Mononuclear cell (primary cell): ENCODE data around the gene N4BP2. TPM values are rescaled to one million over a fixed set of nuclear protein-coding genes. Genes with fewer than 3 reads are reported as not detected.
"Not testable (repeated sequence)": the region's sequence is repeated elsewhere in the genome, so short reads cannot be mapped to it uniquely, and the experiment has no call there.

Experiments used
- H3K27me3 ChIP-seq: 2 replicates; pipeline ENCODE4 v1.6.0; 2011; ENCODE audit warnings: low read length, control low read depth; ENCODE audit not compliant: insufficient read depth
- H3K4me1 ChIP-seq: 2 replicates; pipeline ENCODE4 v1.5.1; 2011; ENCODE audit warnings: mild to moderate bottlenecking, low read length, control low read depth; ENCODE audit not compliant: insufficient read depth
- H3K4me3 ChIP-seq: 2 replicates; pipeline ENCODE4 v1.5.1; 2011; ENCODE audit warnings: mild to moderate bottlenecking, low read length, moderate library complexity
- H3K9me3 ChIP-seq: 2 replicates; pipeline ENCODE4 v1.5.1; 2011; ENCODE audit warnings: low read depth, mild to moderate bottlenecking, control low read depth, low read length
- total RNA-seq: library from RNA; depleted of rRNA; stranded (reverse); fragments of >200 nt; gene quantifications from one replicate; pipeline ENCODE4 v1.2.3, GENCODE V29; 2012

The N4BP2 gene
- 36.2 TPM for total RNA-seq

DNA sequence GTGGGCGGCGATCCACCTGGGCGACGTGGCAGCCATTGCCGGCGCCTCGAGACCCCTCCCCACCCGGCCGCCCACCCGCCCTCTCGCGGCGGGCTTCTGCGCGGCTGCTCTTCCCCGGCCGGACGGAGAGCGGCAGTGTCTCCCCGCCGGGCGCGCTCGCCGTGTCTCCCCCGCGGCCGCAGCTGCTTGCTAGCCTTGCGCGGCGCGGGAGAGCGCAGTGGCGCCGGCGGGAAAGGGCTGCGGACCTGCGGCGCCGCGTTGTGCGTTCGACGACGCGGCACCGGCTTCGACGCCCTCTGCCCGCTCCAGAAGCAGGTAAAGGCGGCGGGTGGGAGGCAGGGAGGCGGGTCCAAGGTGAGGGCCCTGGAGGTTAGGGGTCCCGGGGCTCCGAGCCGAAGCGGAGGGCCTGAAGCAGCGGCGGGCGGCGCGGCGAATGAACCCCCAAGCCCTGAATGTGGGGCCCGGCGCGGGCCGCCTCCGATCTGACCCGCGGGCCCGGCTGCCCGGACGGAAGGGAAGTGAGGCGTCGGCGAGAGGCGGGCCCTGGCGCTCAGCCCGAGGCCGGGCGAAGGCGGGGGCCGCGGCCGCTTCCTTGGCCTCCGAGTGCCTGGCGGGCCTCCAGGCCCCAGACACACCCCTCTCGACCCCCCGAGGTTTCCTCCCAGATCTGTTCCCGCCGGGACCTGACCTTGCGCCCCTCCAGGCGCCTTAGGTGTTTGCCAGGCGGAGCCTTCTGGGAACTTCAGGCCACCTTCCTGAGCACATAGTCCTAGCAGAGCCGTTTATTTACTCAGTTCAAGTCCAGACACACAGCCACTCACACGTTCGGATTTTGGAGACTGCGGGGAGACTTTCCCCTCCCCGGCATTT, at the start of gene N4BP2:
Gene N4BP2, plus strand, starts transcription at position 135 of the 870 bp plus-strand sequence. CDS start 40,491 bp downstream, outside the sequence.
- Histone ChIP-seq H3K4me3 (peak within 1 kb of the TSS; percentile 89), H3K4me1 (peaks cover 26% of the 10 kb centered on the region), H3K27me3 (no peaks in the 10 kb centered on the region), H3K9me3 (no peaks in the 10 kb centered on the region)

DNA sequence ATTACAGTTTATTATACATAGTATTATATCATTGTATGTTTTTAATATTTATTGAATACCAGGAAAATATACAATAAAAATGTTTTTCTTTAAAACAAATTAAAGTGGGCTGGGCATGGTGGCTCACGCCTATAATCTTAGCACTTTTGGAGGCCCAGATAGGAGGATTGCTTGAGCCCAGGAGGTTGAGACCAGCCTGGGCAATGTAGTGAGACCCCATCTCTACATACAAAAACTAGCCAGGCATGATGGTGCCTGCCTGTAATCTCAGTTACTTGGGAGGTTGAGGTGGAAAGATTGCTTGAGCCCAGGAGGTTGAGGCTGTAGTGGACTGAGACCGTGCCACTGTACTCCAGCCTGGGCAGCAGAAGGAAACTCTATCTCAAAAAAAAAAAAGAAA, 40.6 kb upstream of the N4BP2 start:
- Histone ChIP-seq H3K4me3 (no peak overlapping the region), H3K4me1 (no peaks in the 10 kb centered on the region), H3K9me3 (no peaks in the 10 kb centered on the region), H3K27me3 (no peaks in the 10 kb centered on the region)

DNA sequence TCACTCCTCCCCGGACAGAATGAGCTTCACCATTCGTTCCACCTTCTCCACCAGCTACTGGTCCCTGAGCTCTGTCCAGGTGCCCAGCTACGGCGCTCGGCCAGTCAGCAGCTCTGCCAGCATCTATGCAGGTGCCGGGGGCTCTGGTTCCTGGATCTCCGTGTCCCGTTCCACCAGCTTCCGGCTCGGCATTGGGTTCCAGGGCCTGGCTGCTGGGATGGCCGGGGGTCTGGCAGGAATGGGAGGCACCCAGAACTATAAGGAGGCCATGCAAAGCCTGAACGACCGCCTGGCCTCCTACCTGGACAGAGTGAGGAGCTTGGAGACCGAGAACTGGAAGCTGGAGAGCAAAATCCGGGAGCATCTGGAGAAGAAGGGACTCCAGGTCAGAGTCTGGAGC, 36.4 kb upstream of the N4BP2 start:
- Histone ChIP-seq H3K27me3 (no peaks in the 10 kb centered on the region), H3K9me3 (no peaks in the 10 kb centered on the region), H3K4me1 (no peaks in the 10 kb centered on the region), H3K4me3 (no peak overlapping the region)

DNA sequence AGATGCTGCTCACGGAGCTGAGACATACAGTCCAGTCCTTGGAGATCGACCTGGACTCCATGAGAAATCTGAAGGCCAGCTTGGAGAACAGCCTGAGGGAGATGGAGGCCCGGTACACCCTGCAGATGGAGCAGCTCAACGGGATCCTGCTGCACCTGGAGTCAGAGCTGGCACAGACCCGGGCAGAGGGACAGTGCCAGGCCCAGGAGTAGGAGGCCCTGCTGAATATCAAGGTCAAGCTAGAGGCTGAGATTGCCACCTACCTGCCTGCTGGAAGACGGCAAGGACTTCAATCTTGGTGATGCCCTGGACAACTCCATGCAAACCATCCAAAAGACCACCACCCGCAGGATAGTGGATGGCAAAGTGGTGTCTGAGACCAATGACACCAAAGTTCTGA, 35.5 kb upstream of the N4BP2 start:
- H3K4me1 ChIP-seq, H3K4me3 ChIP-seq, H3K9me3 ChIP-seq, H3K27me3 ChIP-seq: not testable (repeated sequence)

DNA sequence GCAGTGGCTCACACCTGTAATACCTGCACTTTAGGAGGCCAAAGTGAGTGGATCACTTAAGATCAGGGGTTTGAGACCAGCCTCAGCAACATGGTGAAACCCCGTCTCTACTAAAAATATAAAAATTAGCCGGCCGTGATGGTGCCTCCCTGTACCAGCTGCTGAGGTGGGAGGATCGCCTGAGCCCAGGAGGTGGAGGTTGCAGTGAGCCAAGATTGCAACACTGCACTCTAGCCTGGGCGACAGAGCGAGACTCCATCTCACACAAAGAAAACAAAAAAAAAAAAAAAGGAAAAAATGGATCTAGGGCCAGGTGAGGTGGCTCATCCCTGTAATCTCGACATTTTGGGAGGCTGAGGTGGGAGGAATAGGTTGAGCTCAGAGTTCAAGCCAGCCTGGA, 32.6 kb upstream of the N4BP2 start:
- H3K4me1 ChIP-seq, H3K27me3 ChIP-seq, H3K9me3 ChIP-seq, H3K4me3 ChIP-seq: not testable (repeated sequence)

DNA sequence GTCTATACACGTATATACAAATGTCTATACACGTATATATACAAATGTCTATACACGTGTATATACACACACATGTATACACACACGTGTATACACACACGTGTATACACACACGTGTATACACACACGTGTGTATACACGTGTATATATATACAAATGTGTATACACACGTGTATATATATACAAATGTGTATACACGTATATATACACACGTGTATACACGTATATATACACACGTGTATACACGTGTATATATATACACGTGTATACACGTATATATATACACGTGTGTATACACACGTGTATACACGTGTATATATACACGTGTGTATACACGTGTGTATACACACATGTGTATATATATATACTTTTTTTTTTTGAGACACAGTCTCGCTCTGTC, 23.9 kb upstream of the N4BP2 start:
- no peak overlapping the region for H3K4me3 ChIP-seq
- H3K4me1 ChIP-seq = no peaks in the 10 kb centered on the region
- H3K27me3 ChIP-seq = no peaks in the 10 kb centered on the region
- H3K9me3 ChIP-seq = no peaks in the 10 kb centered on the region

DNA sequence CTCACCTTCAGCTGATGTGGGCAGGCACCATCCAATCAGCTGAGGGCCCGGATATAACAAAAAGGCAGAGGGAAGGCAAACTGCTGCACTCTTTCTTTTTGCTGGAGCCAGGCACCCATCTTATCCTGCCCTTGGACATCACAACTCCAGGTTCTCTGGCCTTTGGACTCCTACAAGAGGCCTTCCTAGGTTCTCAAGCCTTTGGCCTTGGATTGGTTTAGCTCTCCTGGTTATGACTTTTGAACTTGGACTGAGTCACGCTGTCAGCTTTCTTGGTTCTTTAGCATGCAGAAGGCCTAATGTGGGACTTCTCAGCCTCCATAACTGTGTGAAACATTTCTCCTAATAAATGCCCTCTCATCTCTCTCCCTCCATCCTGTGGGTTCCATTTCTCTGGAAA, 23.0 kb upstream of the N4BP2 start:
- H3K4me1 ChIP-seq = no peaks in the 10 kb centered on the region
- H3K4me3 ChIP-seq = no peak overlapping the region
- no peaks in the 10 kb centered on the region for H3K27me3 ChIP-seq
- no peaks in the 10 kb centered on the region for H3K9me3 ChIP-seq

DNA sequence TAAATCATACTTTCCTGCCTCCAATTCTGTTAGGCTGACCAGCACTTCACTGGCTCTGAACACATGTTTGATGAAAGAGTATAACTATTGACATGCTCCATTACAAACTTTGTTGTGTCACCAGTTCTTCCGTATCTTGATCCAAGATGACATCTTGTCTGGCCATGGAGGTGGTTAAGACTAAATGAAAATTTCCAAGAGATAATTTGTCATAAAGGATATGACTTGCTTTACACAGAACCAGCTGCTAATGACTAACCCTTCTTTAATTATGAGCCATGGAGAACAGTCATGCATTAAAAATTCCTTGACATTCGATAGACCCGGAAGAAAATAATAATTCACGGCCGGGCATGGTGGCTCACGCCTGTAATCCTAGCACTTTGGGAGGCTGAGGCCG, 17.7 kb upstream of the N4BP2 start:
- H3K4me1 ChIP-seq = no peaks in the 10 kb centered on the region
- no peaks in the 10 kb centered on the region for H3K27me3 ChIP-seq
- H3K9me3 ChIP-seq = no peaks in the 10 kb centered on the region
- H3K4me3 ChIP-seq = no peak overlapping the region

DNA sequence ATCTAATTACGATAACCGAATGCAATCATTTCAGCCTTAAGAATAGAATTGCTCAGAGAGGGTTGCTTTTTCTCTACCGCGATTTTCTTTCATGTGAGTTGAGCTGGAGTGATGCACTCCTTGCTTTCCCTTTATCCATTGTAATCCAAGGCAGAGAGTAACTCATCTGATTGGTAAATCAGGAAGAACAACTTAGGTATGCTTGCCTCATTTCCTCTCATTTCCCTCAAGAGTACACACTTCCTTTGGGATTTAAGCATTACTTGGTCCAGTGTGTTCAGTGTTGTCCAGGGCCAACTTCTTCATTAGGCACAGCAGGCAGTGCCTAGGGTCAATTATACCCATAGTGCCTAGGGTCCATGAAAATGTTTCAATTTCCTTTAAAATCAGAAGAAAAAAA, 15.7 kb upstream of the N4BP2 start:
- no peak overlapping the region for H3K4me3 ChIP-seq
- H3K27me3 ChIP-seq = no peaks in the 10 kb centered on the region
- no peaks in the 10 kb centered on the region for H3K4me1 ChIP-seq
- no peaks in the 10 kb centered on the region for H3K9me3 ChIP-seq

DNA sequence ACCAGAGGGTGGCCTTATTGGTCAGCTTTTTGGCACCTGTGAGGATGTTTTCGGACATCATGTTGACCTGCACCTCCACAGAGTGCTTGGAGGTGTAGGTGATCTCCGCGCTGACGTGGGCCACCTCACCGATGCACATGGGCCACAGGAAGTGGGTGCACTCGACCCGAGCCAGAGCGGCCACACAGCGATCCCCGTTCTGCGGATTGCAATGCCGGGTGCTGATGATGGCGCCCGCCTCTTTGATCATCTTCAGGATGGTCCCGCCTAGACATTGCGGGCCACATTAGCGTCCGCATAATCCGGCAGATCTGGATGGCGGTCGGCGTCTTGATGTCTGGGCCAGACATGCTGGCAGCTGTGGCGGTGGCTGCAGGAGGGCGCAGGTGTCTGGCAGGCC, 12.9 kb upstream of the N4BP2 start:
- no peak overlapping the region for H3K4me3 ChIP-seq
- H3K27me3 ChIP-seq = no peaks in the 10 kb centered on the region
- H3K4me1 ChIP-seq = no peaks in the 10 kb centered on the region
- H3K9me3 ChIP-seq = no peaks in the 10 kb centered on the region

DNA sequence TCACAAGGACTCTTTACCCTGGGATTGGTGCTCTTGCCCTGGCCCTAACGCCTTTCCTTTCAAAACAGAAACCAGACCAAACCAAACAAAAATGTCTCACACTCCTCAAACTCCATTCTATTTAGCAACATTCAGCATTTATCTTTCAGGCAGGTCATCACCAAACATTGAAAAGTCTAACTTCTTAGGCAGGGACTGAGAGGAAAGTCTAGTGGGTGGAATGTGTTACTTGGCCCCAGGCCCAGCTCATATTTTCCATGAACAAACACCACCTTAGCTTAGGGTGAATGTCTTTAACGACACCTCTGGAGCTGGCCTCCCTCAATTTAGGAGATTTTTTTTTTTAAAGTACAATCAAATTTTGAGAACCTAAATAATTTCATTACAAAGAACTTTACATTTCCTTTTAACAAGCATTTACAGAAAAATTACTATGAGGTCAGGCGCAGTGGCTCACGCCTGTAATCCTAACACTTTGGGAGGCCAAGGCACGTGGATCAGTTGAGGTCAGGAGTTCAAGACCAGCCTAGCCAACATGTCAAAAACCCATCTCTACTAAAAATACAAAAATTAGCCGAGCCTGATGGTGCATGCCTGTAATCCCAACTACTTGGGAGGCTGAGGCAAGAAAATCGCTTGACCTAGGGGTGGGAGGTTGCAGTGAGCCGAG, 10.2 kb upstream of the N4BP2 start:
- Histone ChIP-seq H3K9me3 (no peaks in the 10 kb centered on the region), H3K4me3 (no peak overlapping the region)

DNA sequence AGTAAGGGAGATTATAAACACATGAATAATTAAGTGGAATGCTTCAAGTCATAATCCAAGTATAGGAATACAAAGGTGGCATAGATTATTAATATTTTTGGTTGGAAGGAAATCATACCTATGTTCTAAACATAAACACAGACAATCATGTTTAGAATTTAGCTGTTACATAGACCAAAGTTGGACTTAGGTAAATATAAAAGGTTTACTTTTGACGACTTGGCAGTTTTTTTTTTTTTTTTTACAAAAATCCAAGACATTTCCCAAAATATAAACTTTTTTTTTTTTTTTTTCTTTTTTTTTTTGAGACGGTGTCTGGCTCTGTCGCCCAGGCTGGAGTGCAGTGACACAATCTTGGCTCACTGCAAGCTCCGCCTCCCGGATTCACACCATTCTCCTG, 3.5 kb upstream of the N4BP2 start:
- no peaks in the 10 kb centered on the region for H3K27me3 ChIP-seq
- H3K4me1 ChIP-seq = peaks cover 19% of the 10 kb centered on the region

More for the DNA sequence above, 10.2 kb upstream of the N4BP2 start:
- Histone ChIP-seq H3K4me1 (no peaks in the 10 kb centered on the region), H3K27me3 (no peaks in the 10 kb centered on the region)

DNA sequence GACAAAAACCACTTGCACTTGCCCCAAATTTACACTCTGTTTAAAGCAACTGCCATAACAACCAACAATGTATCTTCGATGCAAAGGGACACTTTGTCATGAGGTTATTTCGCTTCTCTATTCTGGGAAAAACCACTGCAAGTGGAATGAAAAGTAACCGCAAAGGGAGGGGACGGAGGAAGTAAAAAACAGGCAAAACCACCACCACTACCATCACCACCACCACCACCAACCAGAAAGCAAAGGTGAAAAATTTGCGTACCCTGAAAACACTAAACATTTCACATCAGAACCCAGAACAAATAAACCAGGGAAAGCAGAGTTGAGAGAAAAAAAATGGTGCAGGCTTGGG, 1.2 kb upstream of the N4BP2 start:
- Histone ChIP-seq H3K27me3 (no peaks in the 10 kb centered on the region), H3K4me1 (peaks cover 26% of the 10 kb centered on the region), H3K4me3 (peak overlapping the region; percentile 89), H3K9me3 (no peaks in the 10 kb centered on the region)

More for the DNA sequence above, 3.5 kb upstream of the N4BP2 start:
- Histone ChIP-seq H3K9me3 (no peaks in the 10 kb centered on the region), H3K4me3 (no peak overlapping the region)

DNA sequence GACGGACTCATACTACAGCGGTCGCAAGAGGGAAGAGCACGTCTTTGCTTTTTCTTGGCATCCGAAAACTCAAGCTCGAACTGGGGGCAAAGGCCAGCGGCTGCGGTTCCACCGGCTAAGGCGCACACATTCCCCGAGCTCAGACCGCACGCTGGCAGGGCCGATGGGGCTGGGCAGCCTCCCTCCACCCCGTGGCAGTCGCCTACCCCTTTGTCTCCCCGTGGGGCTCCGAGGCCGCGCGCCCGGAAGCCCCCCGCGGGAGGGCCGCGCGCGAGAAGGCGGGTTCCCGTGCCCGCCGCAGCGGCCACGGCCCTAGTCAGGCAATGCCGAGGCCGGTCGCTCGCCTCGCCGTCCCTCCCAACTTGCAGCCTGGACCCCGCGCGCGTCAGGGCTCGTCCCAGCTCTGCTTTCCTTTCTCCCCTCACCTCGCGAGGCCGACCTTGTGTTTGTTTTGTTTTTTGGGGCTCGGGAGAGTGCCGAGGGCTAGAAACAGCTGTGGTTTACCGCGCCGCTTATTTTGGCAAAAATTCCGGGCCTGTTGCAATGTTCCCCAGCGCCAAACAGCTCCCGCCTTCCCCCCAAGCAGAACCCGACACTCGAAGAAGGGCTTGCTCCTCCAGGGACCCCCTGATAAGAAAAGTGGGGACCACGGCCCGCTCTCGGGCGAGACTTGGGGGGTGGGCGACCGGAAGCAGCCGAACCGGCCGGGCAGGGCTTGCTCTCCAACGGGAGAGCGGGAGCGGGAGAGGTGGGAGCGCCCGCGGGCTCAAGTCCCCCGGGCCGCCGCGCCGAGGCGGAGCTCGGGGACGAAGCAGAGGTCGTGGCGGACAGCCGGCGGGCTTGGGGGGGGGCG, 561 bp upstream of the N4BP2 start:
- H3K4me1 ChIP-seq = peaks cover 26% of the 10 kb centered on the region
- H3K4me3 ChIP-seq = peak overlapping the region; percentile 89
- no peaks in the 10 kb centered on the region for H3K27me3 ChIP-seq
- H3K9me3 ChIP-seq = no peaks in the 10 kb centered on the region

DNA sequence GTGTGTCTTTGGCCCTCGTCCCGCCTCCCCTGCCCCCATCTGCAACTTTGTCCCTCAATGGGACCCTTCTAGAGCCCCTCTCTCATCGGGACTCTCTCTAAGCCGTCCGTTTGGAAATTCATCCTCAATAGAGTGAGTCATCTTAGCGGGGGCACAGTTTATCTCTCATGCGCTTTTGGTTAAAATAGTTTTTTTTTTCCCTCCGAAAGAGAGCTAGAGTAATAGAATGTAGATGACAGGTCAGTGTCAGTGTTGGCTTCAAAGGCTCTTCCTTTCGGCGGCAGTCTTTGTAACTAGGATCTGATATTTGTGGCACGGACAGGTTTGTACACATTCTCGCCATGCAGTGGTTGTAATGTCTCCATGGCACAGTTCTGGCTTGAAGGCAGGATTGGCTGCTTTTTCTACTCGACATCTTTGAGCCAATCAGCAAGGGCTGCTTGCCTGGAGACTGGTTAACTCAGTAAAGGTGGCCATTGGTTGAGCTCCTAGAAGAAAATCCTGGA, 989 bp downstream of the N4BP2 start:
- Histone ChIP-seq H3K9me3 (no peaks in the 10 kb centered on the region), H3K4me3 (peak overlapping the region; percentile 89), H3K27me3 (no peaks in the 10 kb centered on the region), H3K4me1 (peaks cover 26% of the 10 kb centered on the region)
